ENCODE data around the gene CLMN. TPM values are rescaled to one million over a fixed set of nuclear protein-coding genes. Genes with fewer than 3 reads are reported as not detected.

The CLMN gene
- total RNA-seq, 2 experiments from 2014 or later: 1.6 TPM

- Mint-ChIP-seq H3K27ac (no peak overlapping the region), H3K27me3 (ENCODE audit: low read depth) (peaks cover 13% of the 10 kb centered on the region), H3K4me1 (ENCODE audit: low read depth) (no peaks in the 10 kb centered on the region), H3K36me3 (ENCODE audit: low read depth) (no peaks in the 10 kb centered on the region), H3K9me3 (ENCODE audit: insufficient read depth) (no peaks in the 10 kb centered on the region), H3K4me3 (no peak overlapping the region)
- CTCF ChIA-PET: no interaction called here
- DNase-seq (no peak), ATAC-seq (no peak)
- POLR2A ChIA-PET: no interaction called here
Observed at GRCh38 chr14:95305940-95306339, 13.8 kb downstream of the CLMN start.

- DNase-seq: no peak
- ChIA-PET POLR2A (no interaction called here), CTCF (no interaction called here)
- Mint-ChIP-seq H3K27ac (no peak overlapping the region), H3K36me3 (ENCODE audit: low read depth) (no peaks in the 10 kb centered on the region), H3K27me3 (ENCODE audit: low read depth) (peaks cover 13% of the 10 kb centered on the region), H3K4me1 (ENCODE audit: low read depth) (peaks cover 1% of the 10 kb centered on the region), H3K4me3 (no peak overlapping the region), H3K9me3 (ENCODE audit: insufficient read depth) (no peaks in the 10 kb centered on the region)
- no peak for ATAC-seq
Observed at GRCh38 chr14:95305145-95305544, 14.6 kb downstream of the CLMN start.

GRCh38 chr14:95304342-95304741 is 15.4 kb downstream of the CLMN start:
- Mint-ChIP-seq H3K27ac (no peak overlapping the region), H3K4me3 (no peak overlapping the region), H3K4me1 (ENCODE audit: low read depth) (peaks cover 4% of the 10 kb centered on the region), H3K36me3 (ENCODE audit: low read depth) (no peaks in the 10 kb centered on the region), H3K27me3 (ENCODE audit: low read depth) (peaks cover 13% of the 10 kb centered on the region), H3K9me3 (ENCODE audit: insufficient read depth) (no peaks in the 10 kb centered on the region)
- ChIA-PET POLR2A (no interaction called here), CTCF (no interaction called here)
- ATAC-seq (no peak), DNase-seq (no peak)

GRCh38 chr14:95303552-95303951 is 16.2 kb downstream of the CLMN start:
- Mint-ChIP-seq H3K27me3 (ENCODE audit: low read depth) (peaks cover 13% of the 10 kb centered on the region), H3K27ac (no peak overlapping the region), H3K36me3 (ENCODE audit: low read depth) (no peaks in the 10 kb centered on the region), H3K4me3 (no peak overlapping the region), H3K9me3 (ENCODE audit: insufficient read depth) (no peaks in the 10 kb centered on the region), H3K4me1 (ENCODE audit: low read depth) (peaks cover 4% of the 10 kb centered on the region)
- no peak for ATAC-seq
- ChIA-PET POLR2A (no interaction called here), CTCF (no interaction called here)
- DNase-seq: no peak

GRCh38 chr14:95302667-95303506 is 16.8 kb downstream of the CLMN start:
- no peak for DNase-seq
- Mint-ChIP-seq H3K27me3 (ENCODE audit: low read depth) (peaks cover 13% of the 10 kb centered on the region), H3K4me1 (ENCODE audit: low read depth) (peaks cover 4% of the 10 kb centered on the region), H3K9me3 (ENCODE audit: insufficient read depth) (no peaks in the 10 kb centered on the region), H3K36me3 (ENCODE audit: low read depth) (no peaks in the 10 kb centered on the region), H3K27ac (no peak overlapping the region), H3K4me3 (no peak overlapping the region)
- CTCF ChIA-PET: no interaction called here
- POLR2A ChIA-PET: no interaction called here
- ATAC-seq: no peak

GRCh38 chr14:95301527-95302187 is 18.1 kb downstream of the CLMN start:
- H3K4me3 Mint-ChIP-seq: no peak overlapping the region
- H3K9me3 Mint-ChIP-seq (ENCODE audit: insufficient read depth): no peaks in the 10 kb centered on the region
- no peak overlapping the region for H3K27ac Mint-ChIP-seq
- no peak for ATAC-seq
- peaks cover 4% of the 10 kb centered on the region for H3K4me1 Mint-ChIP-seq (ENCODE audit: low read depth)
- no peaks in the 10 kb centered on the region for H3K36me3 Mint-ChIP-seq (ENCODE audit: low read depth)
- POLR2A ChIA-PET: no interaction called here
- CTCF ChIA-PET: no interaction called here
- H3K27me3 Mint-ChIP-seq (ENCODE audit: low read depth): peaks cover 14% of the 10 kb centered on the region
- DNase-seq: no peak

GRCh38 chr14:95300697-95301526 is 18.8 kb downstream of the CLMN start:
- no peak for ATAC-seq
- Mint-ChIP-seq H3K27ac (no peak overlapping the region), H3K4me3 (no peak overlapping the region), H3K9me3 (ENCODE audit: insufficient read depth) (no peaks in the 10 kb centered on the region), H3K27me3 (ENCODE audit: low read depth) (peaks cover 20% of the 10 kb centered on the region), H3K4me1 (ENCODE audit: low read depth) (peaks cover 4% of the 10 kb centered on the region), H3K36me3 (ENCODE audit: low read depth) (no peaks in the 10 kb centered on the region)
- DNase-seq: no peak
- ChIA-PET POLR2A (no interaction called here), CTCF (no interaction called here)

GRCh38 chr14:95300002-95300696 is 19.6 kb downstream of the CLMN start:
- no peaks in the 10 kb centered on the region for H3K9me3 Mint-ChIP-seq (ENCODE audit: insufficient read depth)
- ChIA-PET CTCF (no interaction called here), POLR2A (no interaction called here)
- H3K36me3 Mint-ChIP-seq (ENCODE audit: low read depth): no peaks in the 10 kb centered on the region
- peaks cover 4% of the 10 kb centered on the region for H3K4me1 Mint-ChIP-seq (ENCODE audit: low read depth)
- H3K27me3 Mint-ChIP-seq (ENCODE audit: low read depth): peaks cover 18% of the 10 kb centered on the region
- DNase-seq (no peak), ATAC-seq (no peak)
- no peak overlapping the region for H3K27ac Mint-ChIP-seq
- no peak overlapping the region for H3K4me3 Mint-ChIP-seq

- ChIA-PET CTCF (no interaction called here), POLR2A (no interaction called here)
- Mint-ChIP-seq H3K4me1 (ENCODE audit: low read depth) (peaks cover 4% of the 10 kb centered on the region), H3K9me3 (ENCODE audit: insufficient read depth) (no peaks in the 10 kb centered on the region), H3K36me3 (ENCODE audit: low read depth) (no peaks in the 10 kb centered on the region), H3K4me3 (no peak overlapping the region), H3K27ac (no peak overlapping the region), H3K27me3 (ENCODE audit: low read depth) (peaks cover 16% of the 10 kb centered on the region)
- ATAC-seq (no peak), DNase-seq (no peak)
Observed at GRCh38 chr14:95299271-95299670, 20.4 kb downstream of the CLMN start.

- H3K4me3 Mint-ChIP-seq: no peak overlapping the region
- H3K4me1 Mint-ChIP-seq (ENCODE audit: low read depth): peaks cover 4% of the 10 kb centered on the region
- H3K27ac Mint-ChIP-seq: no peak overlapping the region
- H3K9me3 Mint-ChIP-seq (ENCODE audit: insufficient read depth): no peaks in the 10 kb centered on the region
- H3K36me3 Mint-ChIP-seq (ENCODE audit: low read depth): no peaks in the 10 kb centered on the region
- ATAC-seq (no peak), DNase-seq (no peak)
- H3K27me3 Mint-ChIP-seq (ENCODE audit: low read depth): peaks cover 15% of the 10 kb centered on the region
- ChIA-PET CTCF (no interaction called here), POLR2A (interaction anchor here (1.0 kb wide), 1 partner anchor 21 kb away, joined by 3 read pairs; no protein-coding TSS in a partner anchor)
Observed at GRCh38 chr14:95297832-95298231, 21.9 kb downstream of the CLMN start.

- DNase-seq: no peak
- H3K9me3 Mint-ChIP-seq (ENCODE audit: insufficient read depth): no peaks in the 10 kb centered on the region
- no peak overlapping the region for H3K4me3 Mint-ChIP-seq
- peaks cover 13% of the 10 kb centered on the region for H3K27me3 Mint-ChIP-seq (ENCODE audit: low read depth)
- ATAC-seq: no peak
- ChIA-PET POLR2A (interaction anchor here (1.0 kb wide), 1 partner anchor 21 kb away, joined by 3 read pairs; no protein-coding TSS in a partner anchor), CTCF (no interaction called here)
- H3K36me3 Mint-ChIP-seq (ENCODE audit: low read depth): no peaks in the 10 kb centered on the region
- peaks cover 4% of the 10 kb centered on the region for H3K4me1 Mint-ChIP-seq (ENCODE audit: low read depth)
- no peak overlapping the region for H3K27ac Mint-ChIP-seq
Observed at GRCh38 chr14:95296966-95297365, 22.7 kb downstream of the CLMN start.

Measured in activated CD8-positive, alpha-beta T cell treated with anti-CD3 and anti-CD28 coated beads, Interleukin-2, amount 10 ng/mL, durations not matched to agents 7 days and 5 days (primary cell).